HG03575 (cell line): ENCODE results near the gene HNRNPA1.

Experiments
- ATAC-seq: cut with Tn5 transposase; IDR thresholded peaks from one replicate; pipeline ENCODE4 v1.9.1; 2021; ENCODE audit not compliant: unreplicated experiment, insufficient number of reproducible peaks, low FRiP score; ENCODE audit errors: extremely low read depth

The HNRNPA1 gene

DNA sequence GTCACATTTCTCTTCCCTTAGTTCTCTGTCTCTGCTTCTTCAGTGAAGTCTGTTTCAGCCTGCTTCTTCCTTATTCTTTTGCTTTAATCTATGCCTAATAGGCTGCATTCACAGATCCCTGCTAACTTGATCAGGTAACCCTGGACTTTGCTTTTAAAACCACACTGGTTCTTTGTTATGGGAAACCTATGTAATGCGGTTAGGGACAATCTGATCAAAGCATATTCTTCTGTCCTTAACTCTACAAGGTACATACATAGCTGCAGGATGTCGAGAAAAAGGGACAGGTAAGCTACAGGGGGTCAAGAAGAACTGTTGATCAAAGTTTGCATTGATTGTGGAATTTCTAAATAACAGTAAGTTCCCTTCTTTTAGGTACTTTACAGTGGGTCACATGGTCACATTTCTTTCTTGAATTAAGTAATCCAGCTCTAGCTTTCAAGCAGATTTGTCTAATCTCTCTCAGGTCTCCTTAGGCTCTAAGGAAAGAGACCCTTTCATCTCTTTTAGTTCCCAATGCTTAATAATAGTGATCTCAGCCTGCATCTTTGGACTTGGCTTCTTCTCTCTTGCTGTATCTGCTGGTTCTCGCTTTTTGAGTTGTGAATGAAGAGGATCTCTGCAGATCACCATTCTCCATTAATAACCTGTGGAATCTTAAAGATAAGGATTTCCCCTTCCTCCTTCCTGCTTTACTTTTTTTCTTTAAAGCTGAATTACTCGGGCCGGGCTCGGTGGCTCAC lies 48.2 kb downstream of the HNRNPA1 start:
- no peak for ATAC-seq

DNA sequence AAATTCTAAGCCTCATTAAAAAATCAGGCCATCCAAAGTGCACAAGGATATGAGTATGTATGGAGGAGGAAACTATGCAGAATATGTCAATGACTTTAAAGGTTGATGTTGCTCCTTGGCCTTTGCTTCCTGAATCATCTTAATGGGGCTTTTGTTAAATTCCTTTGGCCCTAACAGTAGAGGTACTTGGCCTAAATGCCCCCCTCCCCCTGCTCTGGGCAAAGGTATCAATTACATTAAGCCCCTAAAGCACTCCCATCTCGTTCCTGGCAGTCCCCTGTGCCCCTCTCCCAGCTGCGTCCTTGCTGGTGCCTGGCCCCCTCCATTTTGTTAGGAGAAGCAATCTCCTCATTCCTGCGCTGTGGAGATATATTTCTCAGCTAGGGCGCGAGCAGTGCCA lies 49.2 kb downstream of the HNRNPA1 start:
- ATAC-seq: no peak

DNA sequence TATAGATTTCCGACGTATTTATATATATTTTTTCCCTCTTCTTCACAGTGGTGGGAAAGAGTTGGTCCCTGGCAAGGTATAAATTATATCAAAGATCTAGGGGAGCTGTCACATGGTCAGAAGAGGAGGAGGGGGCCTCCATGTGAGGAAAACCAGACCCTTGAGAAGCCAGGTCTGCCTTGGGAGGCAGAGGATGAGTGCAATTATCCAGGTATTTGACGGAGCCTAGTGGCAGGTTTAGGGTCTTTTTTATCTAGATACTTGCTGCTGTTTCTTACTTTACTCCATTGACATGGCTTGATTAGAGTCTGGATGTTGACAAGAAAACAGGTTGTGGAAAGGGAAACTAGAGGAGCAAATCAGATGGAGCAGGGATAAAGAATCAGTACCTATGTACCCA lies 49.9 kb downstream of the HNRNPA1 start:
- no peak for ATAC-seq

DNA sequence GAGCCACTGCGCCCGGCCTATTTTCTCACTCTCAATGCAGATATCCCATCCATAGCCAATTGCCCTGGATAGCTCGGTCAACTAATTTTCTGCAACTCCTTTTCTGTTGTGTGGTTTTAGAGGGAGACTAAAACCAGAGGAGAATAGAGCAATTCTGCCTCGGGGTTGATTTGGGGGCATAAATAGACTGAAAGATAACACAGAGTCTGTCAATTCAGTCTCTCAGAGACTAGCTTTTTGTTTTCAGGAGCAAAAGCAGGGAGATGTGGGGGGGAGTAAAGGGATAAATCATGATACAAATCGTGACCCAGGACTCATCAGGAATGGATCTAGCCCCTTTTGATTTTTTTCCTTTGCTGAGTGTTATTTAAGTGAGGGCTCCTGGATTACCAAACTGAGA lies 50.9 kb downstream of the HNRNPA1 start:
- ATAC-seq: no peak

DNA sequence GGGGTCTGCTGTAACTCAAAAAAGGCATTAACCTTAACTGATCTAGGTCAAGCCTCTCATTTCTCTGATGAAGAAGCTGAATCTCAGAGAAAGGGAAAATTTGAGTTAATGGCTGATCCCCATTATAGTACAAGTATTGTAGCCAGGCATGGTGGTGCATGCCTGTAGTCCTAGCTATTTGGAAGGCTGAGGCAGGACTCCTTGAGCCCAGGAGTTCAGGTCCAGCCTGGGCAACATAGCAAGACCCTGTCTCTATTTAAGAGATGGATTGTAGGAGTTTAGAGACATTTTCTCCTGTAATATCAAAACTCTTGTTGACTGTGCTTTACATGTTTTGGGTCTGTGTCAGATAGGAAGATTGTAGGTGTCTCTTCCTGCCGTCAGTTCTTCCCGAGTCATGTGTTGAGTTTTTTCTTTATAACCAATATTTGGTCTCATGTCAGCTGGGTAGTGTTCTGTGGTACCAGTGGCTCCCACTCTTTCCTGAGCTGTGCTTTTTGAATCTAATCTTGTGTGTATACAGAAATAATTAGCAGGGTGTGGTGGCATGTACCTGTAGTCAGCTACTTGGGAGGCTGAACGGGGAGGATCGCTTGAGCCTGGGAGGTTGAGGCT lies 53.0 kb downstream of the HNRNPA1 start:
- ATAC-seq: no peak
